Activated T-helper 1 cell treated with anti-CD3 and anti-CD28 coated beads, Interleukin-12 subunit alpha, Interleukin-12 subunit beta, Interleukin-2, Interleukin-4 antibody, amounts not matched to agents 30 ng/mL and 10 ng/mL and 1 ng/mL, durations not matched to agents 14 hours and 24 hours and 36 hours (primary cell): ENCODE measurements around the gene SYNPR. TPM values are rescaled to one million over a fixed set of nuclear protein-coding genes. Genes with fewer than 3 reads are reported as not detected.

Experiments
- DNase-seq: peaks from one replicate; pipeline ENCODE4 v3.0.0; 2021; ENCODE audit warnings: low spot score
- H3K27ac Mint-ChIP-seq: one replicate; pipeline ENCODE4 v1.8.0; 2021; ENCODE audit warnings: mild to moderate bottlenecking, mixed read lengths
- H3K27me3 Mint-ChIP-seq: one replicate; pipeline ENCODE4 v1.8.0; 2022; ENCODE audit warnings: mild to moderate bottlenecking, moderate library complexity, mixed read lengths; ENCODE audit not compliant: insufficient read depth
- H3K36me3 Mint-ChIP-seq: one replicate; pipeline ENCODE4 v1.8.0; 2021; ENCODE audit warnings: low read depth, mixed read lengths
- H3K4me1 Mint-ChIP-seq: one replicate; pipeline ENCODE4 v1.8.0; 2021; ENCODE audit warnings: low read depth, mixed read lengths
- H3K4me3 Mint-ChIP-seq: one replicate; pipeline ENCODE4 v1.8.0; 2021; ENCODE audit warnings: mild to moderate bottlenecking, moderate library complexity, mixed read lengths
- H3K9me3 Mint-ChIP-seq: one replicate; pipeline ENCODE4 v1.8.0; 2021; ENCODE audit warnings: mixed read lengths
- intact Hi-C: fragments of 100-400 bp; cut with micrococcal nuclease; formaldehyde crosslinking; loops from one replicate; pipeline ENCODE4 v1.15.1; 2024
- total RNA-seq: library from RNA; stranded (reverse); gene quantifications from 2 replicates; pipeline ENCODE4 v1.2.3, GENCODE V29; 2022

SYNPR gene
- total RNA-seq, 1 donor from 2014 or later, result not detected

DNA sequence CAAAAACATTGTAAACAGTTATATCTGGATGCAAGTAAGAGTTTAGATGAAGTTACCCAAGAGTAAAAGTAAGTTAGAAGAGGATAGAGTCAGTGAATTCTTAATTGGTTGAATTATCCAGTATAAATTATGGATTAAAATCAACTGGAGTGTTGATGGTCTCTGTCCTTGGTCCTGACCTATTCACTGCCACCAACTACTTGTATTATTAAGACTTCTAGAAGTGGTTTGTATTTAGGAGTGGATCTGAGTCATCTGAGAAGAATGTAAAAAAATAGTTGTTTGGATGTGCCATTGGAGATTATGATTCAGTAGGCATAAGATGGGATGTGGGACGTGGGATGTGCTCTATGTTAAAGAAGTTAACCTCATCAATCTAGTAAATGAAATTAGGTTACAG, 86.4 kb downstream of the SYNPR start:
- Mint-ChIP-seq H3K27me3 (no peaks in the 10 kb centered on the region), H3K27ac (no peak overlapping the region), H3K4me3 (no peak overlapping the region), H3K9me3 (no peaks in the 10 kb centered on the region), H3K36me3 (no peaks in the 10 kb centered on the region), H3K4me1 (no peaks in the 10 kb centered on the region)
- no peak for DNase-seq
- intact Hi-C loops, result no loop called here

DNA sequence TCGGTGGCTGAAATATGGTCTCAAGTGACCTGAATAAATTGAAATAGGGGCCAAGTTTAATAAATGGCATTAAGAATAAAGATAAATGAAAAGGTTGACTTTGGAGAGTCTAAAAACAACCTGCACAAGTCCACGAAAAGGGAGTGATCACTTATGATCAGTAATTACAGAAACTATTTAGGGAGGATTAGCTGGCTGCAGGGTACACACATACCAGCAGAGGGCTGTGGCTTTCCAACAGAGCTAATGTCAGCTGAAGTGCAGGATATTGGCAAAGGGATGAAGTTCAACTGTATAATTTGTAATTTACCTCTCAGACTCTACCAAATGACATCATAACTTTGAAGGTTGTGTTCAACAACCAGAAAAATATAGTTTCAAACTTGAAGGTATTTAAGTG, 86.8 kb downstream of the SYNPR start:
- no peaks in the 10 kb centered on the region for H3K27me3 Mint-ChIP-seq
- no peaks in the 10 kb centered on the region for H3K36me3 Mint-ChIP-seq
- DNase-seq, result no peak
- H3K27ac Mint-ChIP-seq, result no peak overlapping the region
- no peaks in the 10 kb centered on the region for H3K4me1 Mint-ChIP-seq
- H3K4me3 Mint-ChIP-seq, result no peak overlapping the region
- no peaks in the 10 kb centered on the region for H3K9me3 Mint-ChIP-seq
- intact Hi-C loops, result no loop called here

GRCh38 chr3:63365671-63366070, 87.6 kb downstream of the SYNPR start:
- no peaks in the 10 kb centered on the region for H3K4me1 Mint-ChIP-seq
- H3K9me3 Mint-ChIP-seq, result no peaks in the 10 kb centered on the region
- H3K4me3 Mint-ChIP-seq, result no peak overlapping the region
- no peaks in the 10 kb centered on the region for H3K27me3 Mint-ChIP-seq
- intact Hi-C loops, result no loop called here
- no peak overlapping the region for H3K27ac Mint-ChIP-seq
- H3K36me3 Mint-ChIP-seq, result no peaks in the 10 kb centered on the region
- DNase-seq, result no peak

GRCh38 chr3:63370094-63370493, 92.0 kb downstream of the SYNPR start:
- Mint-ChIP-seq H3K9me3 (no peaks in the 10 kb centered on the region), H3K27me3 (no peaks in the 10 kb centered on the region), H3K27ac (no peak overlapping the region), H3K36me3 (no peaks in the 10 kb centered on the region), H3K4me1 (no peaks in the 10 kb centered on the region), H3K4me3 (no peak overlapping the region)
- DNase-seq, result no peak
- intact Hi-C loops, result no loop called here

- Mint-ChIP-seq H3K27ac (no peak overlapping the region), H3K27me3 (no peaks in the 10 kb centered on the region), H3K36me3 (no peaks in the 10 kb centered on the region), H3K4me1 (no peaks in the 10 kb centered on the region), H3K4me3 (no peak overlapping the region), H3K9me3 (no peaks in the 10 kb centered on the region)
- intact Hi-C loops, result no loop called here
- no peak for DNase-seq
These were observed 104.9 kb downstream of the SYNPR start for GRCh38 chr3:63383040-63383439.

GRCh38 chr3:63384382-63384781, 106.3 kb downstream of the SYNPR start:
- intact Hi-C loops, result no loop called here
- H3K27me3 Mint-ChIP-seq, result no peaks in the 10 kb centered on the region
- H3K27ac Mint-ChIP-seq, result no peak overlapping the region
- DNase-seq, result no peak
- no peaks in the 10 kb centered on the region for H3K4me1 Mint-ChIP-seq
- no peaks in the 10 kb centered on the region for H3K9me3 Mint-ChIP-seq
- H3K4me3 Mint-ChIP-seq, result no peak overlapping the region
- H3K36me3 Mint-ChIP-seq, result no peaks in the 10 kb centered on the region

GRCh38 chr3:63385629-63386028, 107.5 kb downstream of the SYNPR start:
- no peaks in the 10 kb centered on the region for H3K27me3 Mint-ChIP-seq
- H3K36me3 Mint-ChIP-seq, result no peaks in the 10 kb centered on the region
- no peak overlapping the region for H3K4me3 Mint-ChIP-seq
- no peak overlapping the region for H3K27ac Mint-ChIP-seq
- H3K4me1 Mint-ChIP-seq, result no peaks in the 10 kb centered on the region
- no peaks in the 10 kb centered on the region for H3K9me3 Mint-ChIP-seq
- DNase-seq, result no peak
- intact Hi-C loops, result no loop called here

- no peak for DNase-seq
- Mint-ChIP-seq H3K4me3 (no peak overlapping the region), H3K27me3 (no peaks in the 10 kb centered on the region), H3K4me1 (no peaks in the 10 kb centered on the region), H3K9me3 (no peaks in the 10 kb centered on the region), H3K36me3 (no peaks in the 10 kb centered on the region), H3K27ac (no peak overlapping the region)
- intact Hi-C loops, result no loop called here
These were observed 108.5 kb downstream of the SYNPR start for GRCh38 chr3:63386568-63386967.

- Mint-ChIP-seq H3K27ac (no peak overlapping the region), H3K4me1 (no peaks in the 10 kb centered on the region), H3K9me3 (no peaks in the 10 kb centered on the region), H3K36me3 (no peaks in the 10 kb centered on the region), H3K27me3 (no peaks in the 10 kb centered on the region), H3K4me3 (no peak overlapping the region)
- no peak for DNase-seq
- intact Hi-C loops, result no loop called here
These were observed 109.5 kb downstream of the SYNPR start for GRCh38 chr3:63387568-63387967.

GRCh38 chr3:63390710-63391230, 112.7 kb downstream of the SYNPR start:
- H3K4me3 Mint-ChIP-seq, result no peak overlapping the region
- intact Hi-C loops, result no loop called here
- H3K4me1 Mint-ChIP-seq, result no peaks in the 10 kb centered on the region

DNA sequence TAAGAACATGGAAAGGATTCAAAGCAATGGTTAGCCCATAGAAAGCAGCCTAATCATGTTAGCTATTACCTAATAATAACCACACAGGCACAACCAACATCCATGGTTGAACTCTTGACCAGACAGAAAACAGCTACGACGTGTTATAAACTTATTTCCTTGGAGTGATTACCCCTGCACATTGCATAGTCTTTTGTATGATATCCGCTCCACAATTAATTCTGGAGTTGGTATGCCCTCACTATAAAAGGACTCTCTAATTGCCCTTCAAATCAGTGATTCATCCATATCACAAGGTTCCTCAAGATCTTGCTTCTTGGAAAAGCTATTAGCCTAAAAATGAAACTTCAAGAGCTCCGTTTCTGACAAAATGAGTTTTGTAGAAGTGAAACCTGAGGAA, 117.9 kb downstream of the SYNPR start:
- H3K27me3 Mint-ChIP-seq, result no peaks in the 10 kb centered on the region
- intact Hi-C loops, result no loop called here
- no peaks in the 10 kb centered on the region for H3K9me3 Mint-ChIP-seq
- DNase-seq, result no peak
- H3K4me3 Mint-ChIP-seq, result no peak overlapping the region
- no peak overlapping the region for H3K27ac Mint-ChIP-seq
- no peaks in the 10 kb centered on the region for H3K36me3 Mint-ChIP-seq
- H3K4me1 Mint-ChIP-seq, result no peaks in the 10 kb centered on the region

More at GRCh38 chr3:63390710-63391230, 112.7 kb downstream of the SYNPR start:
- H3K27me3 Mint-ChIP-seq, result no peaks in the 10 kb centered on the region
- H3K9me3 Mint-ChIP-seq, result no peaks in the 10 kb centered on the region
- H3K27ac Mint-ChIP-seq, result no peak overlapping the region
- no peak for DNase-seq
- no peaks in the 10 kb centered on the region for H3K36me3 Mint-ChIP-seq

GRCh38 chr3:63400246-63400860, 122.2 kb downstream of the SYNPR start:
- intact Hi-C loops, result no loop called here
- H3K4me3 Mint-ChIP-seq, result no peak overlapping the region

DNA sequence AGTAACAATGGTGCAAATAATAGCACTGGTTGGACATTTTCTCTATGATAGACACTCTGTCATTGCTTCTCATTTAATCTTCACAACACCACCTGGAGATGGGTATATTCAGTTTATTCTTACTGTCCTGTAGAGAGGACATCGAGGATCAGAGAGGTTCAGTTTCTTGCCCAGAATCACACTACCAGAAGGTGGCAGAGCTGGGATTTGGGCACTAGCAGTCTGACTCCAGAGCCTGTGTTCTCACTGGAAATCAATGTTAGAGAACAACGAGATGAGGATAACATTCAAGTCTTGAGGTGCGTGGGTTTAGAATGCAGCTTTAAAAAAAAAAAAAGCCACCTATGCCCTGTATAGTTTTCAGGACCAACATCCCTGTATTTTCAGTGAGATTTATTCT, 127.8 kb downstream of the SYNPR start:
- H3K27ac Mint-ChIP-seq, result no peak overlapping the region
- intact Hi-C loops, result no loop called here
- H3K27me3 Mint-ChIP-seq, result no peaks in the 10 kb centered on the region

More at GRCh38 chr3:63400246-63400860, 122.2 kb downstream of the SYNPR start:
- no peaks in the 10 kb centered on the region for H3K4me1 Mint-ChIP-seq
- H3K36me3 Mint-ChIP-seq, result no peaks in the 10 kb centered on the region
- H3K27ac Mint-ChIP-seq, result no peak overlapping the region
- no peaks in the 10 kb centered on the region for H3K27me3 Mint-ChIP-seq
- no peak for DNase-seq
- no peaks in the 10 kb centered on the region for H3K9me3 Mint-ChIP-seq

GRCh38 chr3:63413523-63413922, 135.4 kb downstream of the SYNPR start:
- no peak overlapping the region for H3K27ac Mint-ChIP-seq
- no peaks in the 10 kb centered on the region for H3K36me3 Mint-ChIP-seq
- H3K4me3 Mint-ChIP-seq, result no peak overlapping the region
- no peaks in the 10 kb centered on the region for H3K4me1 Mint-ChIP-seq
- no peak for DNase-seq
- intact Hi-C loops, result no loop called here
- no peaks in the 10 kb centered on the region for H3K27me3 Mint-ChIP-seq
- H3K9me3 Mint-ChIP-seq, result no peaks in the 10 kb centered on the region

More for the DNA sequence above, 127.8 kb downstream of the SYNPR start:
- H3K36me3 Mint-ChIP-seq, result no peaks in the 10 kb centered on the region
- no peaks in the 10 kb centered on the region for H3K4me1 Mint-ChIP-seq
- no peaks in the 10 kb centered on the region for H3K9me3 Mint-ChIP-seq
- DNase-seq, result no peak
- no peak overlapping the region for H3K4me3 Mint-ChIP-seq
